HG03469 (cell line): ENCODE data around the gene CHST11.

Source experiments
- ATAC-seq: cut with Tn5 transposase; IDR thresholded peaks from one replicate; pipeline ENCODE4 v1.9.1; 2021; ENCODE audit warnings: mild to moderate bottlenecking, moderate library complexity, moderate number of reproducible peaks; ENCODE audit not compliant: unreplicated experiment

The CHST11 gene

GRCh38 chr12:104686196-104686595, 229.4 kb downstream of the CHST11 start:
- ATAC-seq: no peak

- ATAC-seq: no peak
Observed at GRCh38 chr12:104687823-104688573, 231.2 kb downstream of the CHST11 start.

- no peak for ATAC-seq
Observed at GRCh38 chr12:104689635-104690034, 232.9 kb downstream of the CHST11 start.

- ATAC-seq: peak; percentile 34
Observed at GRCh38 chr12:104691721-104692556, 235.2 kb downstream of the CHST11 start.

GRCh38 chr12:104692557-104693218, 235.9 kb downstream of the CHST11 start:
- no peak for ATAC-seq

- ATAC-seq: no peak
Observed at GRCh38 chr12:104693493-104693892, 236.7 kb downstream of the CHST11 start.

GRCh38 chr12:104694161-104694560, 237.4 kb downstream of the CHST11 start:
- ATAC-seq: no peak

GRCh38 chr12:104694711-104695110, 238.0 kb downstream of the CHST11 start:
- ATAC-seq: no peak

GRCh38 chr12:104695453-104696148, 238.9 kb downstream of the CHST11 start:
- peak; percentile 32 for ATAC-seq

GRCh38 chr12:104697186-104697585, 240.4 kb downstream of the CHST11 start:
- ATAC-seq: no peak

- no peak for ATAC-seq
Observed at GRCh38 chr12:104698871-104699270, 242.1 kb downstream of the CHST11 start.

- peak; percentile 51 for ATAC-seq
Observed at GRCh38 chr12:104699489-104700190, 242.9 kb downstream of the CHST11 start.

GRCh38 chr12:104700324-104700723, 243.6 kb downstream of the CHST11 start:
- ATAC-seq: no peak

GRCh38 chr12:104701301-104701700, 244.6 kb downstream of the CHST11 start:
- no peak for ATAC-seq

- ATAC-seq: no peak
Observed at GRCh38 chr12:104701756-104702155, 245.0 kb downstream of the CHST11 start.

- no peak for ATAC-seq
Observed at GRCh38 chr12:104702565-104703139, 245.9 kb downstream of the CHST11 start.

GRCh38 chr12:104703372-104703771, 246.6 kb downstream of the CHST11 start:
- ATAC-seq: no peak

- ATAC-seq: no peak
Observed at GRCh38 chr12:104704224-104704779, 247.6 kb downstream of the CHST11 start.

GRCh38 chr12:104707194-104707593, 250.4 kb downstream of the CHST11 start:
- no peak for ATAC-seq
